HG03575 (cell line): ENCODE results near the gene PAIP2.
"Not testable (repeated sequence)": the region's sequence is repeated elsewhere in the genome, so short reads cannot be mapped to it uniquely, and the experiment has no call there.

Source experiments
- ATAC-seq: cut with Tn5 transposase; IDR thresholded peaks from one replicate; pipeline ENCODE4 v1.9.1; 2021; ENCODE audit not compliant: unreplicated experiment, insufficient number of reproducible peaks, low FRiP score; ENCODE audit errors: extremely low read depth

PAIP2 gene, protein sequence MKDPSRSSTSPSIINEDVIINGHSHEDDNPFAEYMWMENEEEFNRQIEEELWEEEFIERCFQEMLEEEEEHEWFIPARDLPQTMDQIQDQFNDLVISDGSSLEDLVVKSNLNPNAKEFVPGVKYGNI

GRCh38 chr5:139341689-139342422 lies at the start of gene PAIP2:
TSS of gene PAIP2 (plus strand) at chr5:139341854. CDS start at chr5:139363785, 21,931 bp downstream.
- ATAC-seq, result no peak

DNA sequence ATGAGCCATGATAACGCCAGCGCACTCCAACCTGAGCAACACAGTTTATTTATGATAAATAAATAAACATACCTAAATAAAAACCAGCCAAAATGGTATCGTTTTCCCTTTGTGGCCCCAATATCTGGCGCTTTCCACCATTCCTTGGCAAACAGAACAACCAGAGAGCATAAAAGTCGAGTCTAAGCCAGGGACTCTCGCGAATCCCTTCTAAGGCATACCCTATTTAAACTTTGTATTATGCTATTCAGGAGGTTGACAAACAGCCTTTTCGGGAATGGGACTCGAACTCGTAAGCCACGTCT lies 48.5 kb upstream of the PAIP2 start:
- no peak for ATAC-seq

DNA sequence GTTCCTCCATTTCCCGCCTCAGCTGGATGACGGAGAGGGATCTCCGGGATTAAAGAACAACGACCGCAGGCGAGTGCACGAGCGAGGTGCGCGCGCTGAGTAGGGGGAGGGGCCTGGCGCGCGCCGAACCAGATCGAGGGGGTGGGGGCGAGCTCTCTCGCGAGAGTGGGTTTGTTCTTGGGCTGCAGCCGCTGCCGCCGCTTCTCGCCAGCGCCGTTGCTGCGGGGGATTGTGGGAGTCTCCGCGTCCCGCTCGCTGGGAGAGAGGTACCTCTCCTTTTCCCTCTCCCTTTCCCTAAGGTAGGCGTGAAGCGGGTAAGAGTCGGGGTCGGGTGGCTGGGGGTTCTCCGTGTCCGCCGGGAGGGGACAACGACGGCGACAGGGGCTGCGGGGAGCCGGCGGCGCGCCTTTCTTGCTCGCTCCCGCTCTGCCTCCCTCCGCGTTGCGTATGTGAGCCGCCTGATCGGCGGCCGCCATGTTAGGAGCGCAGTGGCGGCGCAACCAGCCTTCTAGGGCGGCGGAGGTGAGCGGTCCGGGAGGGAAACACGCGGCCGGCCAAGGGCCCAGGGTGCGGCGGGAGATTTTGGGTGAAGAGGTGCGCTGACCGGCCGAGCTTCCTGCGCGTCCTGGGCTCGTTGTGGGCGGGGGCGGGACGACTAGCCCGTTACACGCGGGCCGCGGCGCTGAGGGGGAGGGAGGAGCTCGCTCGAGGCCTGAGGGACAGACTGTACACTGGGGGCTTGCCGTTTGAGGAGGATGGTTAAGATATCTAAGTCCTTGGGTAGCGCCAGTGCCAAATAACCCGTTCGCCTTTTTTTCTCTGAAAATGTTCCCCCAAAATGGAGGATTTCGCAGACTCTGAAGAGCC lies 47.9 kb upstream of the PAIP2 start, which contains the start of gene MATR3:
Gene MATR3, plus strand, starts transcription at position 234 of the 867 bp plus-strand sequence. CDS start 13,676 bp downstream, outside the sequence.
- no peak for ATAC-seq

DNA sequence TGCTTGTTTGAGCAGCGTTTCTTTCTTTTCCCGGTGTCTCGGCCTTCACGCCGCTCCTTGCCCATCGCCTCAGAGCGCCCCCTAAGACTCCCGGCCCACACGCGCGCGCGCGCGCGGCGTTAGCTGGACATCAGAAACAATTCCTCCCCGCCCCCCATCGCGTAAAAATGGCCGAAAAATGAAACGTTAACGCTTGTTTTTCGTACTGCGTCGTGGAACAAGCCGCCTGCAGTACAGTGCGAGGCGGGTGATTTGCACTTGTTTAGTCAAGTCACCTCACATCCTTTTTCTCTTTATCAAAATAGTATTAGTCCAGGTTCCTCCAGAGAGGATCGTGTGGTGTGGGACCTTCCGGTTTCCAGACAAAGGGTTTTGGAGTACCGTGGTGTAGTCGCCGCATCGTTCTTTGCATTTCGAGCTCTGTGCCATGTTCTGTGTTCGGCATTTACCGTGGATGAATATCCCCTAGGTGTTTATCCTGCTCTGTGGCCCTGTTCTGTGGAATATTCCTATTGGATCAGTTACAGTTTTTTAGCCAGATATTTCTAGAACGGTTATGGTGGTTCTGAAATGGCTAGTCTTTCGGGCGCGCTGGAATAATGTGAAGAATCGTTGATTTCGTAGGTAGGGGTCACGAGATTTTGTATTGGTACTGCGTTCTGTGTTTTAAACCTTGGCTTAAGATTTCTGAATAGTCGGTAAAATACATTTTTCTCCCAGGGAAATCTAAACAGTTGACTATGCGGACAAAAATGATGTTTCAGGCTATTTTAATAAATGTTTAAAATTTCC lies 47.1 kb upstream of the PAIP2 start:
- ATAC-seq, result no peak

GRCh38 chr5:139295346-139296057 lies 46.2 kb upstream of the PAIP2 start:
- ATAC-seq, result no peak

GRCh38 chr5:139296198-139296597 lies 45.5 kb upstream of the PAIP2 start:
- no peak for ATAC-seq

- no peak for ATAC-seq
These were observed 44.8 kb upstream of the PAIP2 start for GRCh38 chr5:139296862-139297326.

GRCh38 chr5:139297439-139298133 lies 44.1 kb upstream of the PAIP2 start:
- ATAC-seq, result no peak

DNA sequence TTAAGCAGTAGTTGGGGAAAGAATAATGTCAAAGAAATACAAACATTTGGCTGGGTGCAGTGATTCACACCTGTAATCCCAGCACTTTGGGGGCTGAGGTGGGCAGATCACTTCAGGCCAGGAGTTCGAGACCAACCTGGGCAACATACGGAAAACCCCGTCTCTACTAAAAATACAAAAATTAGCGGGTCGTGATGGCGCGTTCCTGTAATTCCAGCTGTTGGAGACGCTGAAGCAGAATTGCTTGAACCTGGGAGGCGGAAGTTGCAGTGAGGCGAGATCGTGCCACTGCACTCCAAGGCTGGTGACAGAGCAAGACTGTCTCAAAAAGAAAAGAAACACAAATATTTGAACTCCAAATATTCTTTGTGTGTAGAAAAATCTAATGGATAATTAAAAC lies 43.4 kb upstream of the PAIP2 start:
- no peak for ATAC-seq

DNA sequence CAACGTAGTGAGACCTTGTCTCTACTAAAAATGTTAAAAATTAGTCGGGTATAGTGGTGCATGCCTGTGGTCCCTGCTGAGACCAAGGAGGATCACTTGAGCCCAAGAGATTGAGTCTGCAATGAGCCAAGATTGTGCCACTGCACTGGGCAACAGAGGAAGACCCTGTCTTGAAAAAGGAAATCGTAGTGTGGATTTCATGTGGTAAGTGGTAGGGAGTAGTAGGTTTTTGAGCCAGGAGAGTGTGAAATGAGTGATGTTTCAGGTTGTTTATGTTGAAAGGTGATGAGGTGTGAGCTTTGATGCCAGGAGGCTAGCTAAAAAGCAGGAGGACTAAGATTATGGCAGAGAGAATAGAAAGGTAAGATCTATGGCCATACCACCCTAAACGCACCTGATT lies 42.2 kb upstream of the PAIP2 start:
- ATAC-seq, result no peak

GRCh38 chr5:139301808-139302499 lies 39.7 kb upstream of the PAIP2 start:
- ATAC-seq, result no peak

- no peak for ATAC-seq
These were observed 37.0 kb upstream of the PAIP2 start for GRCh38 chr5:139304391-139305324.

- ATAC-seq, result no peak
These were observed 35.5 kb upstream of the PAIP2 start for GRCh38 chr5:139306197-139306596.

DNA sequence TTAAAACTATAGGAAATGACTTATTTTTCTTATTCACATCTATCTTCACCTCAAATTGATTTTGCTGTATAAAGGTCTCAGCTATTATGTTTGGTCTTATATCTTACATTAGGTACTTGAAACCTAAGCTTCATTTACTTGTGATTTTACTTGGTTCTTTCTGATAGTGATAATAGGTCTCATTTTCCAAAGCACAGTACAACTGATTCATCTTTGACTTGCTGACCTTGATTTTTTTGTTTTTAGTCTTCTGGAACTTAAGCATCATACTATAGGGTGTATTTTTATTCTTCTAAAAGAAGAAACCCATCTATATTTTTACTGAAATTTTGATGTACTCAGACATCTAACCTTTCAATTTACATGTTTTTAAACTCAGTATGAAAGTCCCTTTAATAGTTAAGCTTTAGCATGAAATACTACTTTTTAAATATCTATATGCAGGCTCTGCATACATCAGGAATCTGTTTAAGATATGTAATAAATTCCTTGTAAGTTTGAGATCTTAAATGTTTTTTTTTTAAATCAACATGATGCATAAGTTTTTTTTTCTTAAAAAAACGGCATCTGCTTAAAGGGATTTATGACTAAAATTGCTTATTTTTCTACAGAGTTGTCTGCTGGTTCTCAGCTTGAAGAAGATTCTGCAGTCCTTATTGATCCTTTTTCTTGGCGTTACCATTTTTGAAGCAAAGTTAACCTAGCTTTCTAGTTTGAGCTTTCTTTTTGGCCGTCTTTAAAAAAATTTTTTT lies 34.9 kb upstream of the PAIP2 start:
- ATAC-seq, result no peak

GRCh38 chr5:139308797-139309196 lies 32.9 kb upstream of the PAIP2 start:
- no peak for ATAC-seq

DNA sequence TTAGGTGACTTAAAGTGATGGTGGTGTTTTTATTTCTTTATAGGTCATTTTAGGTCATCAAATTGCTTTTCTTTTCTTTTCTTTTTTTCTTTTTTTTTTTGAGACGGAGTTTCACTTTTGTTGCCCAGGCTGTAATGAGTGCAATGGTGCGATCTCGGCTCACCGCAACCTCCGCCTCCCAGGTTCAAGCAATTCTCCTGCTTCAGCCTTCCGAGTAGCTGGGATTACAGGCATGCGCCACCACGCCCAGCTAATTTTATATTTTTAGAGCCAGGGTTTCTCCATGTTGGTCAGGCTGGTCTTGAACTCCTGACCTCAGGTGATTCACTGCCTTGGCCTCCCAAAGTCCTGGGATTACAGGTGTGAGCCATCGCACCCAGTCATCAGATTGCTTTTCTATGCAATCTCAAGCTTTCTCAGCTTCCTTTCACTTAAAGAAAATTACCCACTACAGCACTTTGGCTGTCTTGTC lies 30.9 kb upstream of the PAIP2 start:
- ATAC-seq, result not testable (repeated sequence)
